ENCODE measurements around the gene SPTY2D1.
"Not testable (repeated sequence)": the region's sequence is repeated elsewhere in the genome, so short reads cannot be mapped to it uniquely, and the experiment has no call there.

The SPTY2D1 gene
- total RNA-seq, result 94.2 to 288 (median 139) reads per million in 4 donors

- peak; percentile 94 to 99 (median 97) for DNase-seq
Observed at GRCh38 chr11:18634140-18635032, at the start of gene SPTY2D1. SPTY2D1 (minus strand) TSS chr11:18634342; CDS start chr11:18634257, 85 bp downstream.

GRCh38 chr11:18682466-18682865 is 48.3 kb upstream of the SPTY2D1 start:
- no peak for DNase-seq

GRCh38 chr11:18681949-18682348 is 47.8 kb upstream of the SPTY2D1 start:
- DNase-seq, result not testable (repeated sequence)

GRCh38 chr11:18677560-18677959 is 43.4 kb upstream of the SPTY2D1 start:
- no peak for DNase-seq

GRCh38 chr11:18676803-18677202 is 42.7 kb upstream of the SPTY2D1 start:
- DNase-seq, result no peak

- DNase-seq, result peak in 4 of 5 donors; percentile 16 to 65 (median 34)
Observed at GRCh38 chr11:18672209-18672608, 38.1 kb upstream of the SPTY2D1 start.

GRCh38 chr11:18671246-18671645 is 37.1 kb upstream of the SPTY2D1 start:
- no peak for DNase-seq

GRCh38 chr11:18669711-18670110 is 35.6 kb upstream of the SPTY2D1 start:
- no peak for DNase-seq

GRCh38 chr11:18669219-18669596 is 35.1 kb upstream of the SPTY2D1 start:
- no peak for DNase-seq

- no peak for DNase-seq
Observed at GRCh38 chr11:18668131-18668530, 34.0 kb upstream of the SPTY2D1 start.

GRCh38 chr11:18665353-18665872 is 31.3 kb upstream of the SPTY2D1 start:
- DNase-seq, result not testable (repeated sequence)

GRCh38 chr11:18657673-18658072 is 23.5 kb upstream of the SPTY2D1 start:
- DNase-seq, result no peak

- peak in 3 of 5 donors; percentile 25 to 79 (median 28) for DNase-seq
Observed at GRCh38 chr11:18650859-18651557, 16.9 kb upstream of the SPTY2D1 start.

- DNase-seq, result no peak
Observed at GRCh38 chr11:18650353-18650752, 16.2 kb upstream of the SPTY2D1 start.

- not testable (repeated sequence) for DNase-seq
Observed at GRCh38 chr11:18643034-18643433, 8.9 kb upstream of the SPTY2D1 start.

GRCh38 chr11:18641677-18642076 is 7.5 kb upstream of the SPTY2D1 start:
- no peak for DNase-seq

GRCh38 chr11:18633256-18634139 is 644 bp downstream of the SPTY2D1 start:
- peak in 1 of 5 donors; percentile 71 for DNase-seq

- DNase-seq, result no peak
Observed at GRCh38 chr11:18632841-18633240, 1.3 kb downstream of the SPTY2D1 start.

GRCh38 chr11:18624161-18624560 is 10.0 kb downstream of the SPTY2D1 start:
- no peak for DNase-seq

- DNase-seq, result no peak
Observed at GRCh38 chr11:18623707-18624106, 10.4 kb downstream of the SPTY2D1 start.

- DNase-seq, result no peak
Observed at GRCh38 chr11:18618342-18619025, 15.7 kb downstream of the SPTY2D1 start.

Data from T-helper 1 cell (primary cell).